BLaER1 (cell line): ENCODE results near the gene NPR3.

Experiments
- H3K27ac ChIP-seq: shearing (Covaris generic); formaldehyde crosslinking; 2 replicates; pipeline ENCODE4 v1.8.1; 2022
- H3K27me3 ChIP-seq: shearing (Covaris generic); formaldehyde crosslinking; 2 replicates; pipeline ENCODE4 v1.8.1; 2022
- H3K36me3 ChIP-seq: shearing (Covaris generic); formaldehyde crosslinking; 2 replicates; pipeline ENCODE4 v1.8.1; 2022
- H3K4me1 ChIP-seq: shearing (Covaris generic); formaldehyde crosslinking; 2 replicates; pipeline ENCODE4 v1.8.1; 2022
- H3K4me2 ChIP-seq: shearing (Covaris generic); formaldehyde crosslinking; 2 replicates; pipeline ENCODE4 v1.8.1; 2022
- H3K4me3 ChIP-seq: shearing (Covaris generic); formaldehyde crosslinking; 2 replicates; pipeline ENCODE4 v1.8.1; 2022
- H3K9ac ChIP-seq: shearing (Covaris generic); formaldehyde crosslinking; 2 replicates; pipeline ENCODE4 v1.8.1; 2022
- H3K9me3 ChIP-seq: shearing (Covaris generic); formaldehyde crosslinking; 2 replicates; pipeline ENCODE4 v1.8.1; 2022
- H4K20me1 ChIP-seq: shearing (Covaris generic); formaldehyde crosslinking; 2 replicates; pipeline ENCODE4 v1.8.1; 2022
- Cebpa-rat ChIP-seq: shearing (Covaris generic); IDR thresholded peaks from 2 replicates; pipeline ENCODE4 v1.8.1; 2022

NPR3 gene

GRCh38 chr5:32724526-32724925 lies 13.4 kb downstream of the NPR3 start:
- Histone ChIP-seq H3K9me3 (peaks cover 10% of the 10 kb centered on the region; the same call in 1 of the 2 replicates), H3K27ac (no peak overlapping the region), H3K4me1 (peaks cover 21% of the 10 kb centered on the region), H3K4me3 (no peak overlapping the region), H3K27me3 (no peaks in the 10 kb centered on the region), H3K36me3 (no peaks in the 10 kb centered on the region), H3K9ac (no peak overlapping the region), H4K20me1 (no peaks in the 10 kb centered on the region), H3K4me2 (no peak overlapping the region)
- TF ChIP-seq Cebpa-rat = no peak

GRCh38 chr5:32726086-32726557 lies 15.0 kb downstream of the NPR3 start:
- no peak for TF ChIP-seq Cebpa-rat
- Histone ChIP-seq H3K27me3 (no peaks in the 10 kb centered on the region), H3K36me3 (no peaks in the 10 kb centered on the region), H3K9me3 (peaks cover 10% of the 10 kb centered on the region; the same call in 1 of the 2 replicates), H3K4me2 (peak overlapping the region; percentile 76), H4K20me1 (no peaks in the 10 kb centered on the region), H3K4me3 (peak overlapping the region; percentile 46; the same call in 1 of the 2 replicates), H3K4me1 (peaks cover 21% of the 10 kb centered on the region), H3K27ac (peak overlapping the region; percentile 51), H3K9ac (peak overlapping the region; percentile 30; the same call in 1 of the 2 replicates)

DNA sequence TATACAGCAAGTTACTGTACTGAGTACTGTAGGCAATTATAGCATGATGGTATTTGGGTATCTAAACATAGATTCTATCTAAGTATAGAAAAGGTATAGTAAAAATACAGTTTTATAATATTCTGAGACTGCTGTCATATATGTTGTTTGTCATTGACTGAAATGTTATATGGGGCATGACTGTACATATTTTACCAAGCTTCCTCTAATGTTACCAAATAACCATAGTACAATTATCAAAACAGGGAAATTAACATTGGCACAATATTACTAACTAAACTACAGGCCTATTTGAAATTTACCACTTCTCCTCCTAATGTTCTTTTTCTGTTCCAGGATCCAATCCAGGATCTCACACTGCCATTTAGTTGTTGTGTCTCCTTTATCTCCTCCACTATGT lies 18.5 kb downstream of the NPR3 start:
- H3K9me3 ChIP-seq = peaks cover 10% of the 10 kb centered on the region; the same call in 1 of the 2 replicates
- no peak overlapping the region for H3K4me2 ChIP-seq
- H3K36me3 ChIP-seq = no peaks in the 10 kb centered on the region
- no peak overlapping the region for H3K9ac ChIP-seq
- no peaks in the 10 kb centered on the region for H3K27me3 ChIP-seq
- H4K20me1 ChIP-seq = no peaks in the 10 kb centered on the region
- H3K4me1 ChIP-seq = peaks cover 25% of the 10 kb centered on the region
- H3K27ac ChIP-seq = no peak overlapping the region
- no peak overlapping the region for H3K4me3 ChIP-seq
- no peak for TF ChIP-seq Cebpa-rat

DNA sequence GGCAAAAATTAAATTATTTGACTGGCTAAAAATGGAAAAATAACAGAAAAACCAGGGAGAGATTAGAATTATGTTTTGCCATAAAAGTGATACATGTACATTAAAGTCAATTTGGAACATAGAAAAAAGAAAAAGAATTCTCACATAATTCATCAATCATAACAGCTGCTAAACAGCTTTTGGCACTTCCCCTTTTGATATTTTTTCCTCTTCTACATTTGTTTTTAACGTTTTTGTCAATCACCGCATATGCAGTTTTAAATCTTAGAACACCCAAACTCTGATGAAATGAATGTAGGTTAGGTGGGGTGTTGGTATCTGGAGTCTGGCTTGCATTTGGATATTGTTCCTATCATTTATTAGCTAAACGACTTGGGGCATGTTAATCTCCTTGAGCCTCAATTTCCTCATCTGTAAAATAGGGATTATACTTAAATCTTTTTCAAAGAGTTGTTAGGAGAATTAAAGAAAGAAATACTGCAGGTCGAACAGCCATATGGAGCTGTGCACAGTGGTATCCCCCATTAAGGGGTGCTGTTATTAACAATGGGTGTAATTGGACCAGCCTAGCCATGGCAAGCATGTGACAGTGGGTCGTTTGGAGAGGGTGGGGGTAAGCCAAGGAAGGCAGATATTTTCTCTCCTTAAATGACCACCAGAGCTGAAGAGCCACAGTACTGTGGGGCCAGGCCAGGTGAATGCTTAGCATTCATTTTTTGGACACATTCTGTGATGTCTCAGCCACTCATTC lies 22.6 kb downstream of the NPR3 start:
- Histone ChIP-seq H3K9ac (no peak overlapping the region), H3K27ac (no peak overlapping the region), H3K36me3 (no peaks in the 10 kb centered on the region), H3K9me3 (no peaks in the 10 kb centered on the region), H3K27me3 (no peaks in the 10 kb centered on the region), H3K4me1 (0 out of 2 replicates have a peak, but pooled peaks cover 8% of the 10 kb centered on the region), H3K4me2 (no peak overlapping the region), H3K4me3 (no peak overlapping the region), H4K20me1 (no peaks in the 10 kb centered on the region)
- no peak for TF ChIP-seq Cebpa-rat

DNA sequence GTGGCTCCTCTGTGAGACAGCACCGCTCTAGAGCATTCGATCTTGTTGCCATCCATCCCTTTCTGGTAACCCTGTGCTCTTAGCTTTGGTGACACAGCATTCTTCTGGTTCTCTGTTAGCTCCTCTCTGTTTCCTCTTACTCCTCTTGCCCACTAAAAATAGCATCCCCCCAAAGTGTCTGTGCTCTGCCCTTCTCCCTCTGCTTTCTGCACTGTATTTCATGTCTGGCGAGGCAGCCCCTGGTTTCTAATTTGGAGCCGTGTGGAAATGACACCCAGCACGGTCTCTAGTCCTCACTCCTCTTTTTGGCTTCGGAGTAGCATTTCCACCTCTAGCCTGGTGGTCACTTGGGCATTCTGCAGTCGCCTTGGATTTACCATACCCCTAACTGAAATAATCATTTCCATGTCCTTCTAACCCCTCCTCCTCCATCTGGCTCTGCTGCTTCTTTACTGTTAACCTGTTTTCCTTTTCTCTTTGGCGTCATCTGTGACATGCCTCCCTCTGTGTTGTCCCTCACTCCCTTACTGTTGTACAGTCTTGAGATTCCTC lies 23.8 kb downstream of the NPR3 start:
- TF ChIP-seq Cebpa-rat = no peak
- H4K20me1 ChIP-seq = no peaks in the 10 kb centered on the region
- 0 out of 2 replicates have a peak, but pooled peaks cover 8% of the 10 kb centered on the region for H3K4me1 ChIP-seq
- H3K27ac ChIP-seq = no peak overlapping the region
- no peaks in the 10 kb centered on the region for H3K9me3 ChIP-seq
- H3K27me3 ChIP-seq = no peaks in the 10 kb centered on the region
- no peak overlapping the region for H3K9ac ChIP-seq
- H3K4me3 ChIP-seq = no peak overlapping the region
- peak overlapping the region; percentile 4; the same call in 1 of the 2 replicates for H3K4me2 ChIP-seq
- H3K36me3 ChIP-seq = no peaks in the 10 kb centered on the region

- Histone ChIP-seq H3K9me3 (no peaks in the 10 kb centered on the region), H3K36me3 (no peaks in the 10 kb centered on the region), H3K4me2 (no peak overlapping the region), H4K20me1 (no peaks in the 10 kb centered on the region), H3K27me3 (no peaks in the 10 kb centered on the region), H3K4me1 (0 out of 2 replicates have a peak, but pooled peaks cover 8% of the 10 kb centered on the region), H3K27ac (no peak overlapping the region), H3K4me3 (no peak overlapping the region), H3K9ac (no peak overlapping the region)
- TF ChIP-seq Cebpa-rat = no peak
Observed at GRCh38 chr5:32735512-32735911, 24.4 kb downstream of the NPR3 start.

DNA sequence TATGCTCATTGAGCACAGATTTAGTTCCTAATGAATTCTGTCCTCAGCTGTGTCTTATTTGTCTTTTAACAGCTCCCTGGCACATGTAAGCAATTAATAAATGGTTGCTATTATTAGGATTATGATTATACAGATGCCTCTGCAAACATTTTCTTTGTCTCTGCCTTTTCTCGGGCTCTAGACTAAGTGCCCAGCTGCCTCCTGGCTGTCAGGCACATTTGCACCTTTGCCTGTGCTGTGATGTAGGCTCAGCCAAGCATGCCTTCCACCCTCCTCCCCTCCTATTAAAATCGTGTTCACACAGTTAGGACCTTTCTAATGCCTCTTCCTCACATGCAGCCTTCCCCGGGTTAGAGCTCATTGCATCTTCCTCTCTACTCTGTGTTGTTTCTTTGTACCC lies 25.7 kb downstream of the NPR3 start:
- no peak overlapping the region for H3K4me3 ChIP-seq
- no peaks in the 10 kb centered on the region for H4K20me1 ChIP-seq
- no peak for TF ChIP-seq Cebpa-rat
- H3K4me1 ChIP-seq = 0 out of 2 replicates have a peak, but pooled peaks cover 8% of the 10 kb centered on the region
- no peaks in the 10 kb centered on the region for H3K36me3 ChIP-seq
- H3K27me3 ChIP-seq = no peaks in the 10 kb centered on the region
- no peaks in the 10 kb centered on the region for H3K9me3 ChIP-seq
- no peak overlapping the region for H3K27ac ChIP-seq
- H3K9ac ChIP-seq = no peak overlapping the region
- H3K4me2 ChIP-seq = no peak overlapping the region

DNA sequence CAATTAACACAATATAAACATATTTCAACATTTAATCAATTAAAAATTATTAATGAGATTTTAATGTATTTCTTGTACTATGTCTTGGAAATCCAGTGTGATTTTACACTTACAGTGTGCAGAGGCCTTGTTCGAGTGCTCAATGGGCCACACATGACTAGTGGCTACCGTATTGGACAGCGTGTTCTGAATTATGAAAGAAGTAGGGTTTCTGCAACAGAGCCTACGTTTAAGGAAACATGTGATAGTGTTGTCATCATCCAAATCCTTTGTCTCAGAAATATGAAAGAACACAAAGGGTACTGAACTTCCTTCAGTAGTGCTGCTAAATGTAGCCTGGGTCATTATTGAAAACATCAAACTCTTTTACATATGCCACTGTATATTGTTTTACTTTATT lies 29.5 kb downstream of the NPR3 start:
- Histone ChIP-seq H3K27me3 (no peaks in the 10 kb centered on the region), H3K36me3 (no peaks in the 10 kb centered on the region), H3K4me2 (no peak overlapping the region), H3K27ac (no peak overlapping the region), H4K20me1 (no peaks in the 10 kb centered on the region), H3K4me3 (no peak overlapping the region), H3K9me3 (no peaks in the 10 kb centered on the region), H3K9ac (no peak overlapping the region), H3K4me1 (no peaks in the 10 kb centered on the region)
- TF ChIP-seq Cebpa-rat = no peak

GRCh38 chr5:32745317-32745716 lies 34.2 kb downstream of the NPR3 start:
- TF ChIP-seq Cebpa-rat = no peak
- H3K4me1 ChIP-seq = no peaks in the 10 kb centered on the region
- no peaks in the 10 kb centered on the region for H4K20me1 ChIP-seq
- no peak overlapping the region for H3K9ac ChIP-seq
- H3K4me2 ChIP-seq = no peak overlapping the region
- H3K27me3 ChIP-seq = no peaks in the 10 kb centered on the region
- no peak overlapping the region for H3K27ac ChIP-seq
- no peak overlapping the region for H3K4me3 ChIP-seq
- H3K9me3 ChIP-seq = peaks cover 12% of the 10 kb centered on the region
- H3K36me3 ChIP-seq = no peaks in the 10 kb centered on the region

- no peaks in the 10 kb centered on the region for H3K4me1 ChIP-seq
- TF ChIP-seq Cebpa-rat = no peak
- H3K27ac ChIP-seq = no peak overlapping the region
- H3K36me3 ChIP-seq = no peaks in the 10 kb centered on the region
- no peak overlapping the region for H3K4me2 ChIP-seq
- H3K27me3 ChIP-seq = no peaks in the 10 kb centered on the region
- H3K9ac ChIP-seq = no peak overlapping the region
- peaks cover 12% of the 10 kb centered on the region for H3K9me3 ChIP-seq
- H3K4me3 ChIP-seq = no peak overlapping the region
- H4K20me1 ChIP-seq = no peaks in the 10 kb centered on the region
Observed at GRCh38 chr5:32752411-32752810, 41.3 kb downstream of the NPR3 start.
